GM12872 (cell line): ENCODE results near the gene SMIM36.
A peak's percentile ranks its signal among the peaks of the same experiment; 100 is the strongest.

Source experiments
- CTCF ChIP-seq: IDR thresholded peaks from 3 replicates; pipeline ENCODE4 v1.5.1; 2011; ENCODE audit warnings: low read depth, mild to moderate bottlenecking, low read length, moderate library complexity; ENCODE audit not compliant: insufficient read depth

Gene SMIM36

GRCh38 chr17:55540414-55541091 lies 29.3 kb upstream of the SMIM36 start:
- TF ChIP-seq CTCF = no peak

DNA sequence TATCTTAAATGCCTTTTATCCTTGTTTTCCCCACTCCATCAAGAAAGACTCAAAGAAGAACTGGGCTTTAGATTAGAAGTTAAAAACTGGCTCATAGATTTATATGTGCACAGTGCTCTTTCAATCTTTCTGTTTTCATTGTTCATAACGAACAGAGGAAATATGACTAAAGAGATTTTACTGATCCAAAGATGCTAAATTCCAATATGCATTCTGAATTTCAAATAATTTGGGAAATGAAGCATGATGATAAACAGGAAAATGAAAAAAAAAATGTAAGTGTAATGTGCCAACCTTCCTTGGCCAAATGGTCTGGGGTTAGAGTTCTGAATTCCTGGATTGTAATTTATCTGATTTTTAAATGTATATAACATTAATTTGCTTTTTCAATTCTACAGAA lies 25.0 kb upstream of the SMIM36 start:
- TF ChIP-seq CTCF = no peak

DNA sequence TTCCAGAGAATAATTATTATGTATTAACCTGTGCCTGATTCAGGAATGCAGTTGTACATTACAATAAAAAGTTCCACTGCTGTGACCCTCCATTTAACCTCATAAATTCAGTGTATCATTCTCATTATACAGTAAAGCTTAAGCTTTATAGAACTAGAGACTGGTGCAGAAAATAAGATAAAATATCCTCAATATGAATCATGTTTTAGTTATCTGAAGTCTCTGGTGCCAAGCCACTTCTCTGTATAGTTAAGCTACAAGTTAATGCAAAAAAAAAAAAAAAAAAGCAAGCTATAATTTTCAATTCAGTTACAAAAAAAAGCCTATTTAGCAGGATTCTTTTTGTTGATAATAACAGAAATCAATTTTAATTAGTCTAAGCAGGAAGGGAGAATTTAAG lies 22.4 kb upstream of the SMIM36 start:
- TF ChIP-seq CTCF = no peak

- no peak for TF ChIP-seq CTCF
These were observed 21.4 kb upstream of the SMIM36 start for GRCh38 chr17:55532670-55533069.

DNA sequence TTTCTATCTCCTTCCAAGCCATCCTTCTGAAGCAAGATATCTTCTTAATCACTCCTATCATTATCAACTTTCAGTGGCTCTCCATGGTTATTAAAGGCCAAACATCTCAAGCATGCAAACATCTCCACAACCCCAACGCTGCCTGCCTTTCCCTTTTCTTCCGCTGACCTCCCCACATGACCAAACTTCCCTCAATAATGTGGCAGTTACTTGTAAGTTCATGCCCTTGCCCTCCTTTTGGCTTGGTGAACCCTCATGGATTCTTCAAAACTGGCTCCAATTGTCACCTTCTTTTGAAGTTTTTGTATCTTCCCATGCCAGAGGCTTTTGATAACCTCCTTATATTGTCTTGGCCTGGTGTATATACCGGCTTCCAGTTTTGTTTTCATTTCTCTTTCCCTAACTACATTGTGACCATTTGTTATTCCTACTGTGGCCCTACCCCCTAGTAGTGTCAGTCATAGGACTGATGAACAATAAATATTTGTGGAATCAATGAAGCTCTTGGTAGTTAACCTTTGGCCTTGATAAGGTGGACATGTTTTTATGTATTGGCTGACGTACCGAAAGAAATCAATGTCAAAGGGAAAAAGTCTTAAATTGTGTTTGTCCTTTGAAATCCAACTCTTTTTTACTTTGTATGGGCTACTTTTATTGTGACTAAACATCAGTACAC lies 19.9 kb upstream of the SMIM36 start:
- no peak for TF ChIP-seq CTCF

DNA sequence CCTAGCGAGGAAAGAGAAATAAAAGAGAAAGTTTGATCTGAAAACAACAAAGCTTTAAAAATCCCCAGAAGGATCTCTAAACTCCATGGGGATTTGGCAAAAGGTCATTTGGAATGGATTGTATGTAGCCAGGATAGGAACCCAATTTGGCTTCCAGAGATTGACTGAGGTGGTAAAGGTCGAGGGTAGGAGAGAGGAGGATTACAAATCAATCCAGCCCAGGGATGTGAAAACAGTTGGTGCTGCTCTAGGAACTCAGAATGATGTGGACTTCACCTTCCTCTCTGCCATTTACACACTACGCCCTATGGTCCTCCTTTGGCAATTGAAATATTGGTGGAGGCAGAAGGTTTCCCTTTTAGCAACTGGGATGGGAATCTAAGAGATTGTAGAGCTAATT lies 18.8 kb upstream of the SMIM36 start:
- TF ChIP-seq CTCF = no peak

- TF ChIP-seq CTCF = peak; percentile 34; the same call in 2 of the 3 replicates
These were observed 16.4 kb upstream of the SMIM36 start for GRCh38 chr17:55527540-55528118.
